Lung microvascular endothelial cell (primary cell): ENCODE data around the gene USP36. TPM values are rescaled to one million over a fixed set of nuclear protein-coding genes. Genes with fewer than 3 reads are reported as not detected.

ENCODE experiments used
- DNase-seq, 2 donors: peaks; one replicate each; pipeline versions ENCODE4 v3.0.0 to v3.0.0-alpha.2; 2010; ENCODE audit warnings: low read depth in 2 of 2
- total RNA-seq: library from RNA; depleted of rRNA; stranded (reverse); fragments of >200 nt; gene quantifications from 2 replicates; pipeline ENCODE4 v1.2.1, GENCODE V29; 2014

Gene USP36
- total RNA-seq, 1 donor from 2014 or later: 9.9 TPM

- DNase-seq: peak in 1 of 2 donors; percentile 7
Measured at GRCh38 chr17:78818152-78818846, 22.3 kb downstream of the USP36 start.

GRCh38 chr17:78817123-78817522 is 23.5 kb downstream of the USP36 start:
- no peak for DNase-seq

- DNase-seq: no peak
Measured at GRCh38 chr17:78815696-78816095, 24.9 kb downstream of the USP36 start.

GRCh38 chr17:78812855-78813254 is 27.8 kb downstream of the USP36 start:
- no peak for DNase-seq

GRCh38 chr17:78808163-78808562 is 32.5 kb downstream of the USP36 start:
- no peak for DNase-seq

- no peak for DNase-seq
Measured at GRCh38 chr17:78806451-78806850, 34.2 kb downstream of the USP36 start.

- peak in 1 of 2 donors; percentile 25 for DNase-seq
Measured at GRCh38 chr17:78805301-78805700, 35.3 kb downstream of the USP36 start.

- DNase-seq: peak in 1 of 2 donors; percentile 89
Measured at GRCh38 chr17:78804777-78805176, 35.8 kb downstream of the USP36 start.

- no peak for DNase-seq
Measured at GRCh38 chr17:78803186-78803845, 37.3 kb downstream of the USP36 start.

- DNase-seq: no peak
Measured at GRCh38 chr17:78802459-78802858, 38.2 kb downstream of the USP36 start.

- DNase-seq: no peak
Measured at GRCh38 chr17:78802008-78802407, 38.6 kb downstream of the USP36 start.

GRCh38 chr17:78800132-78800931 is 40.3 kb downstream of the USP36 start:
- no peak for DNase-seq

GRCh38 chr17:78798695-78799559 is 41.7 kb downstream of the USP36 start:
- peak; percentile 53 to 63 for DNase-seq

GRCh38 chr17:78797691-78798585 is 42.7 kb downstream of the USP36 start:
- no peak for DNase-seq

GRCh38 chr17:78797213-78797612 is 43.4 kb downstream of the USP36 start:
- DNase-seq: no peak

GRCh38 chr17:78796517-78796900 is 44.1 kb downstream of the USP36 start:
- no peak for DNase-seq

- no peak for DNase-seq
Measured at GRCh38 chr17:78795861-78796516, 44.6 kb downstream of the USP36 start.

GRCh38 chr17:78794864-78795640 is 45.6 kb downstream of the USP36 start:
- no peak for DNase-seq

- no peak for DNase-seq
Measured at GRCh38 chr17:78794399-78794798, 46.2 kb downstream of the USP36 start.
